GM21526 (cell line): ENCODE measurements around the gene NNT.
"Not testable (repeated sequence)": the region's sequence is repeated elsewhere in the genome, so short reads cannot be mapped to it uniquely, and the experiment has no call there.

ENCODE experiments used
- ATAC-seq: cut with Tn5 transposase; IDR thresholded peaks from one replicate; pipeline ENCODE4 v1.9.1; 2021; ENCODE audit warnings: moderate library complexity; ENCODE audit not compliant: unreplicated experiment, low FRiP score

NNT gene

DNA sequence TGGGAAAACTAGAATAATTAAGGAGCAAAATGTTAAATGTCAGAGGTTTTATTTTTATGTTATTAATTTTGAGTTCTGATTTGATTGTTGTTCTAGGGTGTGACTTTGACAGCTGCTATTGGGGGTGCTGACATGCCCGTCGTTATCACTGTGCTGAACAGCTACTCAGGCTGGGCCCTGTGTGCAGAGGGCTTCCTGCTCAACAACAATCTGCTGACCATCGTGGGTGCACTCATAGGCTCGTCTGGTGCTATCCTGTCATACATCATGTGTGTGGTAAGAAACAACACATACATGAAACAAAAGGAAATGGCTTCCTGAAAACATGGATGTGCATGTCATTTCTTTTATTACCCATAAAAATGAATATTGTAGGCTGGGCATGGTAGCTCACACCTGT is 56.1 kb downstream of the NNT start:
- ATAC-seq, result no peak

GRCh38 chr5:43661102-43661501 is 58.1 kb downstream of the NNT start:
- no peak for ATAC-seq

- ATAC-seq, result no peak
Observed at GRCh38 chr5:43663916-43664315, 60.9 kb downstream of the NNT start.

DNA sequence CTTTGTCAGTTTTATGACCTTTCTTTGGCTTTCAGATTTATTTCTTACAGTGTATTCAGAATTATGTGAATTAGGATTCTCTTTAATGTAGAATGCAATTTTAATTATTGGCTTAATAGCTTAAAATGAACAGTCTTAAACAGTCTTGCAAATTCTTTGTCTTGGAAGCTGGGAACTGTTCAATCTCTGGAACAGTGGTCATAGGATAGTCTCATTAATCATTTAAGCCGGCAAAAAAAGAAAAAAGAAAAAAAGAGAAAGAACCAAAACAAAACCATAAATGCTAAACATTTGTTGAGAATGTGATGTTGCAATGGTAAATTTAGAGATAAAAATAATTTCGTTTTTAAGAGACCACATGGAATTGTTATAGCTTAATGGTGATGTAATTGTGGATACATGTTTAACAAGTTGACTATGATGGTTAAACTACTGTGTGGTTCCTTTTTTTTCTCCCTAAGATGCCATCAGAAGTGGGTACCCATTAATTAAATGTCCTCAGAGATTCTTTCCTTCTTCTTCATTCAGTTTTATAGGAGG is 61.6 kb downstream of the NNT start:
- no peak for ATAC-seq

DNA sequence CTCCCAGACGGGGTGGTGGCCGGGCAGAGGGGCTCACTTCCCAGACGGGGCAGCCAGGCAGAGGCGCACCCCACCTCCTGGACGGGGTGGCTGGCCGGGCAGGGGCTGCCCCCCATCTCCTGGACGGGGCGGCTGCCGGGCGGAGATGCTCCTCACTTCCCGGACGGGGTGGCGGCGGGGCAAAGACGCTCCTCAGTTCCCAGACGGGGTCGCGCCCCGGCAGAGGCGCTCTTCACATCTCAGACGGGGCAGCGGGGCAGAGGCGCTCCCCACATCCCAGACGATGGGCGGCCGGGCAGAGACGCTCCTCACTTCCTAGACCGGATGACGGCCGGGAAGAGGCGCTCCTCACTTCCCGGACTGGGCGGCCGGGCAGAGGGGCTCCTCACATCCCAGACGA is 62.8 kb downstream of the NNT start:
- ATAC-seq, result not testable (repeated sequence)

GRCh38 chr5:43666728-43667127 is 63.7 kb downstream of the NNT start:
- not testable (repeated sequence) for ATAC-seq

GRCh38 chr5:43667379-43667778 is 64.4 kb downstream of the NNT start:
- not testable (repeated sequence) for ATAC-seq

DNA sequence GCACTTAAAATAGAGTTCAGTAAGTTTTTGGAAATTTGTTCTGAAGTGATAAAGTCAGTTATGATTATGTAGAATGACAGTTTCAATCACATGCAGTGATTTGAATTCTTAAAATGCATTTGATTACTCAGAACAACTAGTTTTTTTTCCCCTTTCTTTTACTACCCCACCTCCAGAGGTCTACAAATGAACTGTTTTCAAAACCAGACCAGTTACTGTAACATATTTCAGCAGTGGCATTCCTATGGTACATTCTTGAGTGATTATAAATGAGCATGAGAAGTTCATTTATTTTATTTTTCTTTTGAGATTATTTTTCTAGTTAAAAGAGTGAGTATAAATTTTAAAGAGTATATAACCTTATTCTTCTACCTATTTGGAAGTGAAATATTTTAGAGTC is 71.6 kb downstream of the NNT start:
- ATAC-seq, result no peak

GRCh38 chr5:43675357-43675756 is 72.4 kb downstream of the NNT start:
- no peak for ATAC-seq

- ATAC-seq, result no peak
Observed at GRCh38 chr5:43676083-43676840, 73.3 kb downstream of the NNT start.

GRCh38 chr5:43677253-43677652 is 74.3 kb downstream of the NNT start:
- ATAC-seq, result no peak

- ATAC-seq, result no peak
Observed at GRCh38 chr5:43679214-43679613, 76.2 kb downstream of the NNT start.

GRCh38 chr5:43680286-43680685 is 77.3 kb downstream of the NNT start:
- ATAC-seq, result no peak

GRCh38 chr5:43683884-43684471 is 81.0 kb downstream of the NNT start:
- no peak for ATAC-seq

DNA sequence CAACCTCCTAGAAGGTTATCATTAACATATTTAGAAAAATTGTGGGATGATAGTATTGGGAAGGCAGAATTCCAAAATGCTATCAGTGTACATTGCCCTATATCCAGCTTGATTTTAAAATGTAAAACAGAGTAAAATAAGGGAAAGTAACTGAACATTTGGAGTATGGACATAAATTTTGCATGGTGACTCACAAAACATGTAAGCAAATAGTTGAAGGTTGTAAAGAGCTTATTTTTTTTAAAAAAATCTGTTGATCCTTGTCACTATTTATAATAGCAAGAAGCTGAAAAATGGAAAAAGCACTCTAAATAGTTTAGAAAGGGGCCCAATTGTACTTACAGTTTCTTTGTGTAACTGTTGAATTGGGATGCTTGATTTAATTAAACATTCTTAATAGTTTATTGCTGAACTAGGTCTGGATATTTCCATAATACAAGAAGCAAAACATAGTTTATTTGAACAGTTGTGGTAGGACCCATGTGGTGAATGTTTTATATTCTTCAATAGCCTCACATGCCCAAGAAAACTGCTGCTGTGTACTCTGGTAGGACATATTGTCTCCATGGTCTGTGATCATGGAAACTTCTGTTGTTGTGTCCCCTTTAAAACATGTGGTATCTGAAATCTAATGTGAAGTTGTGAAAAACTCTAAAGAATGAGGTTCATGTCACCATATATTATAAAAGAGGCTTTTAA is 82.4 kb downstream of the NNT start:
- no peak for ATAC-seq

- no peak for ATAC-seq
Observed at GRCh38 chr5:43687275-43687674, 84.3 kb downstream of the NNT start.

DNA sequence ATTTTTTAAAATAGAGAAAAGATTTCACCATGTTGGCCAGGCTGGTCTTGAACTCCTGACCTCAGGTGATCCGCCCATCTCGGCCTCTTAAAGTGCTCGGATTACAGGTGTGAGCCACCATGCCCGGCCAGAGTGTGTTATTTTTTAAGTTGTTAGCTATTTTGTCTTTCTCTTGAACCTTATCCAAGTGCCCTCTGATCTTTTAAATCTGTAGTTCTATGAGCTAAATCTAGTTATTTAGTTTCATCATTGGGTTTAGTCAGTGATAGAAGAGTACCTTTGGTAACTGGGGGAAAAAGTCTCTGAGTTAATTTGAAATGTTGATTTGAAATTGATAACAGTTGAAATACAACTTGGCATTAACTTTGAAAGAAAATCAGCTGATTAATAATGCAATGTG is 88.3 kb downstream of the NNT start:
- ATAC-seq, result no peak

- ATAC-seq, result no peak
Observed at GRCh38 chr5:43691893-43692292, 88.9 kb downstream of the NNT start.

DNA sequence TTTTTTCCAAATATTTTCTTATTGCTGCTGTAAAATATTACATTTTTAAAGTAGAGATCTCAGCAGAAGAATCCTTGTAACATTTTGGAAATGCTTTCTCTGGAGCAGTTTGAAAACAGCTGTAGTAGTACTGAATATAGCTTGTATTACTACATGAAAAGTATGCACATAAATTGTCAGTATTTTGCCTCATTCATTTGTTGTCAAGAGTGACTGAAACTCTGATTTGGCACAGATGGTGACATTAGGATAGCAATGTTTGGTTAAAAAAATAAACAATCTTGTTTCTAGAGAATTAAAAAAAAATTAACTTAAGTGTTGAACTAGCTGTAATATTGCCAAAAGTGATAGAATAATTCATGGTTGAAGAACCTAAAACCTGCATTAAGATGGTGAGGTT is 90.4 kb downstream of the NNT start:
- no peak for ATAC-seq

DNA sequence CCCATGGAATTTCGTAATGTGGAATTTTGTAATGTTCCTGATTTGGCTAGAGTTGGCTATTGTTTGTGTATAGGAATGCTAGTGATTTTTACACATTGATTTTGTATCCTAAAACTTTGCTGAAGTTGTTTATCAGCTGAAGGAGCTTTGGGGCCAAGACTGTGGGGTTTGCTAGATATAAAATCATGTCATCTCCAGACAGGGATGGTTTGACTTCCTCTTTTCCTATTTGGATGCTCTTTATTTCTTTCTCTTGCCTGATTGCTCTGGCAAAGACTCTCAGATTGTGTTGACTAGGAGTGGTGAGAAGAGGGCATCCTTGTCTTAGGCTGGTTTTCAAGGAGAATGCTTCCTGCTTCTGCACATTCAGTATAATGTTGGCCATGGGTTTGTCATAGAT is 91.0 kb downstream of the NNT start:
- ATAC-seq, result no peak

GRCh38 chr5:43696444-43696843 is 93.5 kb downstream of the NNT start:
- ATAC-seq, result not testable (repeated sequence)

DNA sequence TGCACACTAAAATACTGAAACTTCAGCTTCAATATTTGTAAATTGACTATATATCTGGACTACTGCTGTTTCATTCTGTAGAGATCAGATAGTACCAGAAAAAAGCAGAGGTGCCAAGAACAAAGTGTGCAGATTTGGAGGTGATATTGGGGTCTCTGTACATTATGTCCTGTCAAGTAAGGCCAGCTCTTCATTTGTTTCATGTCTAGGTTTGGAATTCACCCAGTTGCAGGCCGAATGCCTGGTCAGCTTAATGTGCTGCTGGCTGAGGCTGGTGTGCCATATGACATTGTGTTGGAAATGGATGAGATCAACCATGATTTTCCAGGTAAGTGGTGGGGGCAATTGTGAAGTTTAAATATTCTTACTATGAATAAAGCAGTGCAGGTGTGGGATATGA is 96.9 kb downstream of the NNT start:
- ATAC-seq, result no peak
